Ovary (tissue), 3 donors: ENCODE data around the gene ZNF511.

Source experiments
- CTCF ChIP-seq, 3 donors: fragments of 450-650 bp in 2 of 3; fragments of 200-600 bp in 1 of 3; IDR thresholded peaks; one replicate each; pipeline versions ENCODE4 v1.5.1 to v1.8.0; 2016 to 2022; ENCODE audit warnings: antibody characterized with exemption in 3 of 3, mild to moderate bottlenecking in 1 of 3
- POLR2A ChIP-seq: fragments of 450-650 bp; IDR thresholded peaks from one replicate; pipeline ENCODE4 v1.6.1; 2017; ENCODE audit warnings: antibody characterized with exemption, mild to moderate bottlenecking, moderate library complexity
- donor health status: DM: no; HTN: no; CAD: no.

- TF ChIP-seq CTCF (IDR thresholded peaks at IDR 0.05) (no peak), POLR2A (no peak)
Observed at GRCh38 chr10:133299224-133299623, 9.5 kb upstream of the ZNF511 start.
